Activated T-helper 17 cell treated with anti-CD3 and anti-CD28 coated beads, Interleukin-2, amount 50 U/mL, for 72 hours (primary cell): ENCODE results near the gene TMEM161A. TPM values are rescaled to one million over a fixed set of nuclear protein-coding genes. Genes with fewer than 3 reads are reported as not detected.
A peak's percentile ranks its signal among the peaks of the same experiment; 100 is the strongest.
"Not testable (repeated sequence)": the region's sequence is repeated elsewhere in the genome, so short reads cannot be mapped to it uniquely, and the experiment has no call there.

Experiments used
- ATAC-seq: fragments of 150-1000 bp; cut with Tn5 transposase; replicated peaks from 2 replicates; pipeline ENCODE4 v1.10.0; 2021; ENCODE audit warnings: mild to moderate bottlenecking, moderate library complexity
- H3K27ac Mint-ChIP-seq: one replicate; pipeline ENCODE4 v1.8.0; 2022; ENCODE audit warnings: mixed read lengths
- H3K27me3 Mint-ChIP-seq: one replicate; pipeline ENCODE4 v1.8.0; 2022; ENCODE audit warnings: mixed read lengths
- H3K36me3 Mint-ChIP-seq: one replicate; pipeline ENCODE4 v1.8.0; 2022; ENCODE audit warnings: low read depth, mild to moderate bottlenecking, mixed read lengths
- H3K4me1 Mint-ChIP-seq: one replicate; pipeline ENCODE4 v1.8.0; 2022; ENCODE audit warnings: mixed read lengths
- H3K4me3 Mint-ChIP-seq: one replicate; pipeline ENCODE4 v1.8.0; 2022; ENCODE audit warnings: mild to moderate bottlenecking, mixed read lengths
- H3K9me3 Mint-ChIP-seq: one replicate; pipeline ENCODE4 v1.8.0; 2022; ENCODE audit warnings: mixed read lengths
- total RNA-seq, 2 donors: library from RNA; stranded (reverse); gene quantifications; one replicate each; pipeline ENCODE4 v1.2.3, GENCODE V29; 2022

Gene TMEM161A
- 10 to 100 TPM; 21.0 to 22.4 TPM for total RNA-seq

GRCh38 chr19:19138109-19138981 is at the start of gene TMEM161A:
Gene TMEM161A (minus strand): TSS chr19:19138478. CDS start chr19:19138428, 50 bp downstream.
- peak; percentile 100 for ATAC-seq
- no peaks in the 10 kb centered on the region for H3K27me3 Mint-ChIP-seq
- H3K4me3 Mint-ChIP-seq: peak within 1 kb of the TSS; percentile 98
- no peaks in the 10 kb centered on the region for H3K36me3 Mint-ChIP-seq
- peak within 1 kb of the TSS; percentile 98 for H3K27ac Mint-ChIP-seq
- H3K9me3 Mint-ChIP-seq: no peaks in the 10 kb centered on the region
- peaks cover 25% of the 10 kb centered on the region for H3K4me1 Mint-ChIP-seq

DNA sequence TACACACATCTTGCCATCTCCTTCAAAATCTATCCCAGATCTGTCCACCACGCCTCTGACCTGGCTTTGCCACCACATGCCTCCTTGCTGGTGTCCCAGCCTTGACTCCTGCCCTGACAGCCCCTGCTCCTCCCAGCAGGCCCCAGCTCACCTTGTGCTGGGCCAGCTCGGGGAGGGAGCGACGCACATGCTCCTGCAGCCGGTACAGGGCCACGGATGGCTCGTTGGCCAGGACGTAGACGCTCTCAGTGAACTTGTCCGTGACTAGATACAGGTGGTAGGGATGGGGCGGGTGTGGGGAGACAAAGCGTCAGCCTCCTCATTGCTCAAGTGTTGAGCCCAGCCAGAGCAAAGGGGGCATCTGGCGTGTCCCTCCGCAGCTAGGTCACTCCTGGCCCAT is 48.5 kb upstream of the TMEM161A start:
- Mint-ChIP-seq H3K36me3 (peaks cover 30% of the 10 kb centered on the region), H3K4me1 (peaks cover 17% of the 10 kb centered on the region), H3K4me3 (no peak overlapping the region), H3K27me3 (no peaks in the 10 kb centered on the region), H3K9me3 (no peaks in the 10 kb centered on the region), H3K27ac (peak overlapping the region; percentile 73)
- no peak for ATAC-seq

DNA sequence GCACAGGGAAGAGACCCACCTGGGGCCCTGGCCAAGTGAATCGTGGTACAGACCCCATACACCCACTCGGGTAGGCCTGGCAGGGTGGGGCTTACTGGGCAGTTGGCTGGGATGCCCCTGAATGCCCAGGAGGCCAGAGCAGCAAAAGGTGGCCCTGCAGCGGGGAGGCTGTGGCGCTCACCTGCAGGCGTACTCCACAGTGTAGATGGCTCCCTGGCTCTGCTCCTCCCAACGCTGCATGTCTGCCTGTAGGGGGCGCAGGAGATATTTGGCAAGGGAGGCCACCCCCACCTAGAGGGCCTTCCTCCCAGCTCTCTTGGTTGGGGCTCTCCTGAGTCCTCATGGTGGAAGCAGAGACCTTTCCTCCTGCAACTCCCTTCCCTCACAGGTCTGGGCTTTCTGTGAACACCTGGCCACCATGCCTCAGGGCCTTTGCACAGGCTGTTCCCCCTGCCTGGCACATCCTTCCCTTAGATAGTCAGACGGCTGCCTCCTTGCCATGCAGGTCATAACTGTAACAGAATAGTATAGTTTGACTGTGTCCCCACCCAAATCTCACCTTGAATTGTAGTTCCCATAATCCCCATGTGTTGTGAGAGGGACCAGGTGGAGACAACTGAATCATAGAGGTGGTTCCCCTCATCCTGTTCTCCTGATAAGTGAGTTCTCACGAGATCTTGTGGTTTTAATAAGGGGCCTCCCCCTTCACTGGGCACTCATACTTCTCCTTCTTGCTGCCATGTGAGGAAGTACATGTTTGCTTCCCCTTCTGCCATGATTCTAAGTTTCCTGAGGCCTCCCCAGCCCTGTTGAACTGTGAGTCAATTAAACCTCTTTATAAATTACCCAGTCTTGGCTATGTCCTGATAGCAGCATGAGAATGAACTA is 47.8 kb upstream of the TMEM161A start:
- Mint-ChIP-seq H3K27me3 (no peaks in the 10 kb centered on the region), H3K4me3 (no peak overlapping the region), H3K9me3 (no peaks in the 10 kb centered on the region), H3K4me1 (peaks cover 17% of the 10 kb centered on the region), H3K27ac (peak overlapping the region; percentile 73), H3K36me3 (peaks cover 34% of the 10 kb centered on the region)
- ATAC-seq: peak; percentile 95

DNA sequence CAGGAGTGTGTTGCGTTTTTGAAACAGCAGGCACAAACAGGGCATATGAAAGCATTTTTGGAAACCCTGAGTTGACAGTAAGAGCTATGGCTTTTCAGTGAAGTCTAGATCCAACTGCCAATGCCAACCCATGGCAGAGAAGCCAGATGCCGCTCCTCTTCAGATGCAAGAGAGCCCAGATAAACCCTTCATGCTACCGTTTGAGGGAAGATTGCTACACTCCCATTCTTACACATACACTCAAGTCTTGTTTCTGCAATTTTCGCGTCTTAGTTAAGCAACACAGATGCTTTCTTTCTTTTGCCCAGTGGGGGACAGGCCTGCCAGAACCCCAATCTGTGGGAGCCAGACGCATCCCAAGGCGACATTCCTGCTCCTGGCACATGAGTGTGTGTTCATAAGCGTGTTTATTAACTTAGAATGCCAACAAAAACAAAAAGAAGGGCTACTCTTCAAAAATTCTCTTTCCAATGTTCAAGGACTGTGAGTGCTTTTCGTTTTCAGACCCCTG is 43.3 kb upstream of the TMEM161A start:
- Mint-ChIP-seq H3K36me3 (peaks cover 42% of the 10 kb centered on the region), H3K9me3 (no peaks in the 10 kb centered on the region), H3K4me3 (no peak overlapping the region), H3K27me3 (no peaks in the 10 kb centered on the region), H3K4me1 (peaks cover 6% of the 10 kb centered on the region), H3K27ac (no peak overlapping the region)
- ATAC-seq: no peak

- Mint-ChIP-seq H3K9me3 (no peaks in the 10 kb centered on the region), H3K4me3 (no peak overlapping the region), H3K27ac (no peak overlapping the region), H3K27me3 (no peaks in the 10 kb centered on the region), H3K4me1 (no peaks in the 10 kb centered on the region), H3K36me3 (peaks cover 40% of the 10 kb centered on the region)
- ATAC-seq: peak; percentile 21
Observed at GRCh38 chr19:19179548-19180441, 41.5 kb upstream of the TMEM161A start.

GRCh38 chr19:19176950-19177349 is 38.7 kb upstream of the TMEM161A start:
- H3K36me3 Mint-ChIP-seq: peaks cover 23% of the 10 kb centered on the region
- H3K9me3 Mint-ChIP-seq: no peaks in the 10 kb centered on the region
- H3K4me3 Mint-ChIP-seq: no peak overlapping the region
- H3K4me1 Mint-ChIP-seq: no peaks in the 10 kb centered on the region
- no peak overlapping the region for H3K27ac Mint-ChIP-seq
- no peaks in the 10 kb centered on the region for H3K27me3 Mint-ChIP-seq
- no peak for ATAC-seq

- peaks cover 12% of the 10 kb centered on the region for H3K36me3 Mint-ChIP-seq
- H3K27ac Mint-ChIP-seq, ATAC-seq, H3K4me3 Mint-ChIP-seq, H3K9me3 Mint-ChIP-seq, H3K27me3 Mint-ChIP-seq: not testable (repeated sequence)
- peaks cover 12% of the 10 kb centered on the region for H3K4me1 Mint-ChIP-seq
Observed at GRCh38 chr19:19173243-19173642, 35.0 kb upstream of the TMEM161A start.

GRCh38 chr19:19171821-19172532 is 33.7 kb upstream of the TMEM161A start:
- no peak overlapping the region for H3K27ac Mint-ChIP-seq
- H3K4me3 Mint-ChIP-seq: no peak overlapping the region
- peaks cover 12% of the 10 kb centered on the region for H3K4me1 Mint-ChIP-seq
- H3K27me3 Mint-ChIP-seq: no peaks in the 10 kb centered on the region
- no peaks in the 10 kb centered on the region for H3K9me3 Mint-ChIP-seq
- ATAC-seq: no peak
- H3K36me3 Mint-ChIP-seq: peaks cover 8% of the 10 kb centered on the region

- peaks cover 12% of the 10 kb centered on the region for H3K4me1 Mint-ChIP-seq
- no peak for ATAC-seq
- H3K36me3 Mint-ChIP-seq: peaks cover 3% of the 10 kb centered on the region
- no peaks in the 10 kb centered on the region for H3K9me3 Mint-ChIP-seq
- H3K27ac Mint-ChIP-seq: no peak overlapping the region
- no peaks in the 10 kb centered on the region for H3K27me3 Mint-ChIP-seq
- peak overlapping the region; percentile 46 for H3K4me3 Mint-ChIP-seq
Observed at GRCh38 chr19:19170873-19171672, 32.8 kb upstream of the TMEM161A start.

- Mint-ChIP-seq H3K4me1 (peaks cover 12% of the 10 kb centered on the region), H3K36me3 (no peaks in the 10 kb centered on the region), H3K9me3 (no peaks in the 10 kb centered on the region), H3K27me3 (no peaks in the 10 kb centered on the region), H3K4me3 (peak within 1 kb of the TSS; percentile 46), H3K27ac (no peak within 1 kb of the TSS)
- ATAC-seq: peak; percentile 97
Observed at GRCh38 chr19:19170053-19170872, 32.0 kb upstream of the TMEM161A start, which contains the start of gene MEF2B. Gene MEF2B (minus strand): TSS chr19:19170263. CDS start chr19:19150735, 19,528 bp downstream.

GRCh38 chr19:19169236-19170052 is 31.2 kb upstream of the TMEM161A start:
- Mint-ChIP-seq H3K4me1 (peaks cover 12% of the 10 kb centered on the region), H3K27ac (no peak overlapping the region), H3K27me3 (no peaks in the 10 kb centered on the region), H3K36me3 (no peaks in the 10 kb centered on the region), H3K9me3 (no peaks in the 10 kb centered on the region), H3K4me3 (peak overlapping the region; percentile 46)
- ATAC-seq: no peak
